AG08395 (cell line): ENCODE data around the gene EGR2.

Source experiments
- DNase-seq: peaks from one replicate; pipeline ENCODE4 v3.0.0; 2012; ENCODE audit warnings: mixed read lengths, low spot score

EGR2 gene

GRCh38 chr10:62817766-62818425 lies 1.7 kb upstream of the EGR2 start:
- peak; percentile 77 for DNase-seq

GRCh38 chr10:62817121-62817765 lies 1.1 kb upstream of the EGR2 start:
- peak; percentile 17 for DNase-seq

GRCh38 chr10:62816076-62816330 lies 163 bp downstream of the EGR2 start:
- DNase-seq: no peak

- DNase-seq: no peak
Observed at GRCh38 chr10:62815381-62816075, 638 bp downstream of the EGR2 start.

- DNase-seq: no peak
Observed at GRCh38 chr10:62814756-62815380, 1.3 kb downstream of the EGR2 start.

- DNase-seq: no peak
Observed at GRCh38 chr10:62813981-62814380, 2.2 kb downstream of the EGR2 start.

- DNase-seq: no peak
Observed at GRCh38 chr10:62813453-62813852, 2.7 kb downstream of the EGR2 start.

- no peak for DNase-seq
Observed at GRCh38 chr10:62812672-62813439, 3.3 kb downstream of the EGR2 start.

- no peak for DNase-seq
Observed at GRCh38 chr10:62811159-62811875, 4.8 kb downstream of the EGR2 start.

GRCh38 chr10:62810156-62810902 lies 5.8 kb downstream of the EGR2 start:
- DNase-seq: no peak

GRCh38 chr10:62806251-62806650 lies 9.9 kb downstream of the EGR2 start:
- DNase-seq: peak; percentile 4

- peak; percentile 61 for DNase-seq
Observed at GRCh38 chr10:62805231-62806099, 10.7 kb downstream of the EGR2 start.

- peak; percentile 87 for DNase-seq
Observed at GRCh38 chr10:62804356-62805230, 11.6 kb downstream of the EGR2 start, which contains the start of gene ADO. Gene ADO, plus strand, starts transcription at chr10:62804720. Its CDS starts 340 bp downstream, at chr10:62805060.

GRCh38 chr10:62803724-62804355 lies 12.3 kb downstream of the EGR2 start:
- DNase-seq: peak; percentile 4

GRCh38 chr10:62801871-62802270 lies 14.3 kb downstream of the EGR2 start:
- DNase-seq: no peak

GRCh38 chr10:62796896-62797295 lies 19.3 kb downstream of the EGR2 start:
- no peak for DNase-seq

- DNase-seq: no peak
Observed at GRCh38 chr10:62795762-62796161, 20.4 kb downstream of the EGR2 start.

GRCh38 chr10:62795100-62795499 lies 21.1 kb downstream of the EGR2 start:
- no peak for DNase-seq
